Mesangial cell (primary cell): ENCODE measurements around the gene ANKUB1. TPM values are rescaled to one million over a fixed set of nuclear protein-coding genes. Genes with fewer than 3 reads are reported as not detected.

Experiments
- total RNA-seq: library from RNA; depleted of rRNA; stranded (reverse); fragments of >200 nt; gene quantifications from 2 replicates; pipeline ENCODE4 v1.2.3, GENCODE V29; 2015

The ANKUB1 gene
- total RNA-seq, result not detected in 2 replicates

GRCh38 chr3:149792452-149793270, at the start of gene ANKUB1:
ANKUB1 (minus strand) TSS chr3:149792554; CDS start chr3:149792366, 188 bp downstream.

GRCh38 chr3:149812606-149813366, 20.4 kb upstream of the ANKUB1 start, which contains the start of gene RNF13:
RNF13 (plus strand) TSS chr3:149813215; CDS start chr3:149846027, 32,812 bp downstream.

GRCh38 chr3:149752051-149752787, 40.1 kb downstream of the ANKUB1 start, which contains the start of gene COMMD2:
COMMD2 (minus strand) TSS chr3:149752489; CDS start chr3:149752444, 45 bp downstream.

Other genes with a start within 250 kb of the ANKUB1 start
- gene WWTR1, start 134.5 kb downstream of the ANKUB1 start, total RNA-seq, result 145 and 147 TPM in 2 replicates
- gene COMMD2, start 40.1 kb downstream of the ANKUB1 start, total RNA-seq, result 21.4 and 26.7 TPM in 2 replicates
- gene RNF13, start 20.7 kb upstream of the ANKUB1 start, total RNA-seq, result 20.9 and 28.8 TPM in 2 replicates
- gene PFN2, start 178.3 kb upstream of the ANKUB1 start, total RNA-seq, result 81.3 and 87.5 TPM in 2 replicates